Natural killer cell (primary cell): ENCODE results near the gene INO80C. TPM values are rescaled to one million over a fixed set of nuclear protein-coding genes. Genes with fewer than 3 reads are reported as not detected.

Source experiments
- ATAC-seq, 3 donors: fragments of 150-1000 bp in 2 of 3; fragments of 200-7000 bp in 1 of 3; cut with Tn5 transposase; 1 replicate in 1 of 3; 2 replicates in 2 of 3; pipeline ENCODE4 v1.10.0; 2021; ENCODE audit warnings: mild to moderate bottlenecking in 2 of 3, moderate library complexity in 2 of 3
- DNase-seq, 2 donors: peaks; one replicate each; pipeline versions ENCODE4 v3.0.0 to v3.0.0-alpha.2; 2013 to 2021; ENCODE audit warnings: mixed read lengths in 1 of 2
- H3K27ac ChIP-seq: one replicate; pipeline ENCODE4 v1.5.1; 2013; ENCODE audit warnings: mild to moderate bottlenecking, low read length
- H3K27me3 ChIP-seq: one replicate; pipeline ENCODE4 v1.6.1; 2013; ENCODE audit warnings: low read length; ENCODE audit not compliant: control insufficient read depth, insufficient read depth
- H3K36me3 ChIP-seq: one replicate; pipeline ENCODE4 v1.6.1; 2013; ENCODE audit warnings: low read length; ENCODE audit not compliant: control insufficient read depth, insufficient read depth
- H3K4me1 ChIP-seq: one replicate; pipeline ENCODE4 v1.6.1; 2013; ENCODE audit warnings: low read length; ENCODE audit not compliant: control insufficient read depth, insufficient read depth
- H3K4me3 ChIP-seq: one replicate; pipeline ENCODE4 v1.5.1; 2013; ENCODE audit warnings: low read length
- H3K9me3 ChIP-seq: one replicate; pipeline ENCODE4 v1.6.1; 2013; ENCODE audit warnings: low read length; ENCODE audit not compliant: control insufficient read depth, insufficient read depth
- H3K27ac Mint-ChIP-seq, 2 donors: one replicate each; pipeline ENCODE4 v1.8.0; 2022; ENCODE audit warnings: mild to moderate bottlenecking in 2 of 2, mixed read lengths in 2 of 2, moderate library complexity in 1 of 2
- H3K27me3 Mint-ChIP-seq, 2 donors: one replicate each; pipeline ENCODE4 v1.8.0; 2022; ENCODE audit warnings: low read depth in 2 of 2, mixed read lengths in 2 of 2
- H3K36me3 Mint-ChIP-seq: one replicate; pipeline ENCODE4 v1.8.0; 2022; ENCODE audit warnings: mixed read lengths
- H3K4me1 Mint-ChIP-seq, 2 donors: one replicate each; pipeline ENCODE4 v1.8.0; 2022; ENCODE audit warnings: mixed read lengths in 2 of 2
- H3K4me3 Mint-ChIP-seq: one replicate; pipeline ENCODE4 v1.8.0; 2022; ENCODE audit warnings: mild to moderate bottlenecking, moderate library complexity, mixed read lengths
- H3K9me3 Mint-ChIP-seq, 2 donors: one replicate each; pipeline ENCODE4 v1.8.0; 2022; ENCODE audit warnings: mixed read lengths in 2 of 2
- CTCF ChIP-seq: fragments of 200-600 bp; IDR thresholded peaks from one replicate; pipeline ENCODE4 v1.8.0; 2022; ENCODE audit warnings: antibody characterized with exemption
- WGBS: methylation state at CpG from one replicate; pipeline ENCODE4 v1.1.7; 2013; ENCODE audit warnings: missing lambda C conversion rate; ENCODE audit not compliant: insufficient coverage; 5-methylcytosine and 5-hydroxymethylcytosine counted together
- intact Hi-C: fragments of 100-400 bp; cut with micrococcal nuclease; formaldehyde crosslinking; loops from one replicate; pipeline ENCODE4 v1.14.2; 2022
- total RNA-seq, 4 donors: library from RNA; stranded (reverse); fragments of 120-200 nt in 1 of 4; gene quantifications; one replicate each; pipeline versions ENCODE4 v1.2.3 to v1.2.4, GENCODE V29; 2013 to 2022

INO80C gene
- total RNA-seq, 3 donors from 2014 or later (not counting 1 experiment from before 2014, with no cell fraction given): 17.6 to 19.5 (median 19.2) TPM

- H3K36me3 ChIP-seq: no peaks in the 10 kb centered on the region
- WGBS: 84% methylated on average over 5 of the region's 5 CpGs
- Mint-ChIP-seq H3K4me3 (no peak overlapping the region), H3K27ac (no peak overlapping the region), H3K4me1 (no peaks in the 10 kb centered on the region), H3K9me3 (no peaks in the 10 kb centered on the region), H3K27me3 (peaks cover 12 to 14% of the 10 kb centered on the region in 2 donors), H3K36me3 (no peaks in the 10 kb centered on the region)
- DNase-seq: no peak
- H3K9me3 ChIP-seq: no peaks in the 10 kb centered on the region
- ATAC-seq: no peak
- H3K27me3 ChIP-seq: no peaks in the 10 kb centered on the region
- TF ChIP-seq CTCF: no peak
- intact Hi-C loops: no loop called here
- H3K4me1 ChIP-seq: no peaks in the 10 kb centered on the region
- H3K27ac ChIP-seq: no peak overlapping the region
- H3K4me3 ChIP-seq: no peak overlapping the region
Measured at GRCh38 chr18:35442701-35443100, 55.1 kb downstream of the INO80C start.

GRCh38 chr18:35441857-35442595, 55.7 kb downstream of the INO80C start:
- Histone ChIP-seq H3K36me3 (no peaks in the 10 kb centered on the region), H3K4me3 (no peak overlapping the region), H3K27ac (no peak overlapping the region), H3K27me3 (no peaks in the 10 kb centered on the region), H3K4me1 (no peaks in the 10 kb centered on the region), H3K9me3 (no peaks in the 10 kb centered on the region)
- intact Hi-C loops: no loop called here
- no peaks in the 10 kb centered on the region for H3K4me1 Mint-ChIP-seq
- no peak overlapping the region for H3K4me3 Mint-ChIP-seq
- no peak for ATAC-seq
- H3K36me3 Mint-ChIP-seq: no peaks in the 10 kb centered on the region
- DNase-seq: no peak
- 85% methylated on average over 9 of the region's 9 CpGs for WGBS
- no peak for TF ChIP-seq CTCF
- H3K27me3 Mint-ChIP-seq: peaks cover 12 to 14% of the 10 kb centered on the region in 2 donors
- H3K9me3 Mint-ChIP-seq: no peaks in the 10 kb centered on the region
- H3K27ac Mint-ChIP-seq: no peak overlapping the region

- no peaks in the 10 kb centered on the region for H3K4me1 Mint-ChIP-seq
- H3K36me3 Mint-ChIP-seq: peaks cover 13% of the 10 kb centered on the region
- Histone ChIP-seq H3K4me3 (no peak overlapping the region), H3K4me1 (no peaks in the 10 kb centered on the region), H3K9me3 (no peaks in the 10 kb centered on the region), H3K27me3 (peaks cover 3% of the 10 kb centered on the region), H3K36me3 (no peaks in the 10 kb centered on the region), H3K27ac (no peak overlapping the region)
- peaks cover 5% of the 10 kb centered on the region in 2 donors for H3K9me3 Mint-ChIP-seq
- intact Hi-C loops: no loop called here
- no peak overlapping the region for H3K4me3 Mint-ChIP-seq
- H3K27me3 Mint-ChIP-seq: peaks cover 19 to 33% of the 10 kb centered on the region in 2 donors
- WGBS: 100% methylated on average over 1 of the region's 1 CpG
- H3K27ac Mint-ChIP-seq: no peak overlapping the region
- ATAC-seq: no peak
- no peak for DNase-seq
- no peak for TF ChIP-seq CTCF
Measured at GRCh38 chr18:35438480-35439234, 59.1 kb downstream of the INO80C start.
